NCI-H82 treated with DMSO at 0.1 percent for 48 hours (cell line): ENCODE measurements around the gene ADAMTS9.

Experiments
- DNase-seq: peaks from one replicate; lab custom pipeline; 2025; ENCODE audit not compliant: unreplicated experiment; lab: John Stamatoyannopoulos, UW

The ADAMTS9 gene

DNA sequence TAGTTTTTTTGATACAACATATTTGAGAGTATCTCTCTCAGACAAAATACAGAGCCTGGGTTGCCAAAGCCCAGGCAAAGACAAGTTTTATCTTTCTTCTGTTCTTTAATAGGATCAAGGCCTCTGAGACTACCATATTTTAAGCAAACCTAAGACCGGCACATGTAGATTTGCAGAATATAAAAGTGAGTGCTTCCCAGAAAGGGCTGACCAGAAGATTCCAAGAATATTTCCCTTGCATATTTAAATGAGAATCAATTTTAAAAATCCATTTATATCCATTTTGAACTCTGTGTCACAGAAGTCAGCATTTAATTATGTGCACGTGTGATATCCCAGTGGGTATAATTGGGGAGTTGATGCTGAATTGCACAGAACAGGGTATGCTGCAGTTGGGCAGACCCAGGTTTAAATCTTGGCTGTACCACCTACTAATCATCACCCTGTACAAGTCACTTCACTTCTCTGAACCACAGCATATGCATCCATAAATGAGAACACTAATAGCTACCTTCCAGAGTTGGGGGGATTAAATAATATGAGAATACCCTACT, 191.9 kb downstream of the ADAMTS9 start:
- no peak for DNase-seq

DNA sequence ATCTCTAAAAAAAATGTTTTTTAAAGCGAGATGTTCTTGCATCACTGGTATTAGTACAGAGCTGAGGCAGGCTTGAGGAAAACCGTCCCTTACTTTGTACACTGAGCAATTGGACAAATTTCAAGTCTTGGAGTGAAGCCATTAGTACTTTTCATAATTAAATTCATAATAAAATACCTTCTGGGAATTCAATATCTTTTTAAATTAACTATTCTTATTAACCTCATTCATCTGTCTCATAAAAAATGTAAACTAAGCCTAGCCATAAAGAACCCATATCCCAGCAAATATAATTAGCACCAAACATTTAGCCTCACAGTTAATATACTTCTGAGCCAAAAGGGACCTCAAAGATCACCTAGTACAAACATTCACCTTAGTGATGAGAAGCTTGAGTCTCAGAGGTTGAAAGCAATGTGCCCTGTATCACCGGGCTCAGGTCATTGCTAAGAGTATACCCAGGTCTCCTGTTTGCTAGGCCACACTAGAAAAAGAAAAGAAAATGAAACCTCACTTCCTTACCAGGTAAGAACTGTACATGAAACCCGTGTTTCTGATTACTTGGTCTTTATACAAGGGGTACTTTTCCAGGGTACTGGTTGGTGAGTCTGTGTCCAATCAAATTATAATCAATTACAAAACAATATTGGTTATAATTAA, 192.5 kb downstream of the ADAMTS9 start:
- DNase-seq, result no peak

DNA sequence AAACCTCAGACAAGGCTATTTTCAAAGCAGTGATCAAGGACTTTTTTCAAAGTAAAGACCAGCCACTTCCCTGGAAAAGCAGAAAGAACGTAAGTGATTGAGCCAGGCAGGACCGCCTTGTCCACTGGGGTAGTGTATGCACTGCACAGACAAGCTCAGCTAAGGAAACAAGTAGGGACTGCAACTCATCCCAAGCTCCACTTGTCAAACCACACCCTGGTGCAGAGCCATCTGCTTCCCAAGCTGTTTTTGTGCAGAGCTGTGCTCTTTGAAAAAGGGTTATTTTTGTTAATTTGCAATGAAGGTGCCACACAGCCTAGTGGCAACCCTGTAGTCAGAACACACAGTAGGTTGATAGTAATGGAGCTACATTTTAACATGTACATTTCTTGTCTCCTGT, 193.3 kb downstream of the ADAMTS9 start:
- DNase-seq, result no peak

DNA sequence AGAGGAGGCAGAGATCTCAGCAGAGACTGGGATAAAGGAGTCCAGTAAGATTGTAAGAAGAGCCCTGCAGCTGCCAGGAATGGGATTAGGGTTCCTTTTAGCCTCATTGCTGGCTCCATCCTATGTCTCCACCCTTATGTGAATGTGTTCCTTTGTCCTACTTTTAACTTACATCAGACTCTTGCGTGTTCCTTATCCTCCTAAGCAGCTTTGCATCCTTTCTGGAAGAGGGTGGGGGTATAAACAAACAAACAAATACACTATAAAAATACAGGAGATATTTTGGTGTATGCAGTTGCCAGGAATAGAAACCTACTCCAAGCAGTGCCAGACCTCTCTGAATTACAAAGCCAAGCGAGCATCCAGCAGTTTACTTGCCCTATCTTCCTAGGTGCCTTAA, 194.7 kb downstream of the ADAMTS9 start:
- DNase-seq, result peak; percentile 74

DNA sequence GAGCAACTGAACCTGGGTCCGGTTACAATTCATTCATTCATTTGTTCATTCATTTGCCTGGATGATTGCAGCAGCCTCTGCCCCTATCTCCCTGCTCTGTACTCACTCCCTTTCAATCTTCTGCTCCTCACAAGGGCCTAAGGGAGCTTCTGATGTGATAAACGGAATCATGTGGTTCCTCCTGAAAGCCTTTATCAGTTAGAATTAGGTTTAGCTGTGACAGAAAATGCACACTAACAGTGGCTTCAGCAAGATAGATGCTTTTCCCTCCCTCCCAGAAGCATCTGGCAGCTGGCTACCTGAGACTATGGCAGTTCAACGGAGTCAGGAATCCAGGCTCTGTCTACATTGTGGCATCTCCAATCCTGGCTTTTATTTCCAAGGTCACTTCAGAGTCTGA, 196.0 kb downstream of the ADAMTS9 start:
- DNase-seq, result no peak

DNA sequence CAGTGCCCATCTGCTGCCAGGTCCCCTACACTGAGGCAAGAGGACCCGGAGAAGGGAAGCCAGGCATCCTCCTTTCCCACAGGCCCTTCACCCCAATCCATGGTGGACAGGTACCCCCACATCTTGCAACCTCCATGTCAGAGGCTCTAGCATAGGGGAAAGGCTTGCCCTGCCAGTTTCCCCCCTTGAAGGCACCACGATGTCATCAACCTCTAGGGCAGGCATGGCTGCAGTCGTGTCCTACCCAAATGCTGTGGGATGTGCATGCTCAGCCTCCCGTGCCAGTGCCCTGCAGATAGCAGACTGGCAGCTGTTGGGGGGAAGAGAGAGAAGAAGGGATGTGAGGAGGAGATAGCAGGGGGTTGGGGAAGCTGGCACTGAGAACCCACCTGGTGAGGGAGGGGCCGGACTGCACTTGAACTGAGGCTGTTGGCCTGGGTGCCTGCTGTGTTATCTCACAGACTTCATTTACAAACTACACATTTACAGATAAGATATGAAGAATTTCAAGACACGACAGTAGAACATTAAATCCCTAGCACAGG, 197.5 kb downstream of the ADAMTS9 start:
- DNase-seq, result no peak

DNA sequence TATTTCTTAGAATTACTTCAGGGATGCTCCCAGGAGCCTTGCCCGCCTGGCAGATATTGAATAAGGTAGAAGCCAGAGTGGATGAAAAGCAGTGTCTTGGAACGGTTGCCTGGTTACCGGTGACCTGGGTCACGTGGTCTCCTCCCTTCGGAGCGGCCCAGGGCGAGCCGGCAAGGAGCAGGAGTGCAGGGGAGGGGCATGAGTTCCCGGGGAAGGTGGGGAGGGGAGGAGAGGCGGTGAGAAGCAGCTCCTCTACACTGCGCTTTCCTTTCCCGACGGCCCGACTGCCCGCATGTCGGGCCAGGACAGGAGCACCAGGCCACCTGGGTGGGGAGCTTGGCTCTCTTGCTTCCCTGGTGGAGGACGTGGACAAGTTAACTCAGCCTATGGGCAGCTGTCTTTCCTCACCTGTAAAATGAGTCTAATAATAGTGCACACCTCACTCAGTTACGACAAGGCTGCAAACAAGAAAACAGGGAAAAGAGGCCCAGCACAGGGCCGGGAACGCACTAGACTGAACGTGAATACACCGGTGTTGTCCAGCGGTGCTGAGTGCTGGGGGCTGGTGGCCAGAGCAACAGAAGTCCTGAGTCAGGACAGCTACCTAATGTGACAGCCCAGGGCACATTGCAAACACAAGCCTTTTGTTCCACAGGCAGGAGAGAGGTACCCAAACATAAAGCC, 198.3 kb downstream of the ADAMTS9 start:
- DNase-seq, result peak; percentile 42

DNA sequence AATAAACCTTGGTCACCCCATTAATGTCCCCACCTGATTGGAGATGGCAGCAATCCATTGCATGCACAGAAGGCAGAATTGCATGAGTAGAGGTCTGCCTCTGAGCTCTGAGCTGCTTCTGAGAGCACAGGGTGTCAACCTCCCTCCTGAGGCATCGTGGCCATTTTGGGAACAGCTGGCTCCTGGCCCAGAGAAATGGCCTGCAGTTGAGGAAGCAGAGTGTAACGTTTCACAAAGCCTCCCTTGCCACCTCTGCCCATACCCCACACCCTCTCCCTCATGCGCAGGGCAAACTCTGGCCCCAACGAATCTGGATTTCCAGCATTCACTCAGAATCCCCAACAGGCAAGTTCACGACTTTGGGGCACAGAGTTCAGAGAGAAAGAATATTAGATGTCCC, 198.9 kb downstream of the ADAMTS9 start:
- no peak for DNase-seq

DNA sequence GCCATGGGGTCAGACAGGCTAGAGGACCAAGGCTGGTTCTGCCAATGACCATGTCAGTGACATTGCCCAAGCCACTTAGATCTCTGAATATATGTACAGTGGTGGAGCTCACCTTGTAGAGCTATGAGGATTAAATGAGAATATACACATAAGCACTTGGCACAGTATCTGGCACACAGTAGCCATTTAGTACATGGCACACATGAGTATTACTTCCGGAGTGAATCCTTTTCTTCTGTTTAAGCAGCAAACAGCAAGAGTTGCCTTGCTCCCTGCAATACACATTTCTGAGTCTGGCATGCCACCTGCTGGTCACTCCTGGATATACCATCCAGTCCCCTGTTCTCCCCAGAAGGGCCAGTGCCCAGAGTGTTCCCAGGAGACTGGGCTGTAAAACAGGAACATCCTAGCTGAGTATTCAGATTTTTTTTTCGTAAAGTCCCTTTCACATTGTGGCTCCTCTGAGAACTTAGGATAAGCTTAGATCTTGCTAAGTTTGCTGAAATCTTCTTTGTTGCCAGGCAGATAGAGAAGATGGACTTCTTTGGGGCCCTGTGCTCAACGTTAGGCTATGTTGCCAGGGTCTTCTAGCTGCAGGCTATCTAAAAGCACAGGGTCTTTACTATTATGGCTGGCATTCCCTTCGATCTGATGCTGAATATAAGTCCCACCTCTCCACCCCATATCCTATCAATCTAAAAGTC, 203.4 kb downstream of the ADAMTS9 start:
- peak; percentile 51 for DNase-seq

DNA sequence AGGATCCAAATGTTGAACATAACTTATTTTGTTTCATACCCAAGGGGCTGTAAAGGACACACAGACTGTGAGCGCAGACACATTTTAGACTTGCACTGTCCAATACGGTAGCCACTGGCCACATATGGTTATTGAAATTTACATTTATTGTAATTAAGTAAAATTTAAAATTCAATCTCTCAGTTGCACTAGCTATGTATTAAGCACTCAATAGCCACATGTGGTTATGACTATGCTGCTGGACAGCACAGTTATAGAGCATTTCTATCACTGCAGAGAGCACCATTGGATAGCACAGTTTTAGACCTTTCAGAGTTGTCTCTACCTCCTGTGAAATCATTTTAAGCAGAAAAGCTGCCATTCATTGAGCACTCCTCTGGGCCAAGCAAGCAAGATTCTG, 204.3 kb downstream of the ADAMTS9 start:
- DNase-seq, result no peak

DNA sequence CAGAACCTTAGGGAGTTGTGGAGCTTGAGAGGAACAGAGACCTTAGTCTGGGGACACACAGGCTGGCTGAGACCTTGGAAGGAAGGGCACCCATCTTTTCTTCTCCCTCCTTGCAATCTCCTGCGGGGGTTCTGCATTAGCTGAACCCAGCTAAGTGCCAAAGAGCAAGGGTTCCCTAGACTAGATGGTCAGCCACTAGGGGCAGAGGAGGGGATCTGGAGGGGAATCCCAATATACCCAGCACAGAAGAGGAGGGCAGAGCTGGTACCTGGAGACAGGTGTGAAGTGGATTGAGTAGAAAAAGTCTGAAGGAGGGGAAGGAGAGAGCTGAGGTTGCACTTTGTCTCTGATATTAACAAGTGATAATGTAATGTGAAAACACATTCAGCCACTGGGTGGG, 212.8 kb downstream of the ADAMTS9 start:
- DNase-seq, result no peak

DNA sequence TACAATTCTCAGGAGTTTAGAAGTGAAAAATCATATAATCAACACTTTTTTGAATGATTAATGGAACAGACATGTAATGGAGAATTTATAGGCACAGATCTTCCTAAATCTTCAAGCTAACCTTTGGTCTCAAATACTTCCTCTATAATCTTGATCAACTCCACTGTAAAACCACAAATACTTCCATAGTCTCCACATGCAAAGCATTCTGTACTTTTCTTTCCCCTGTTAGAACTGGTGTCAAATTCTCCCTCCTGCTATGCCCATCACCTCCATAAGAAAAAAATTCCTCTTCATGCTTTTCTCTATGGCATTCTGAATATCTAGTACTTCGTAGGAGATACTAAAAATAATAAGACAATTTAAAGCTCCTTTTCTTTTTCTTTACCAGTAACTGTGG, 214.3 kb downstream of the ADAMTS9 start:
- DNase-seq, result no peak

DNA sequence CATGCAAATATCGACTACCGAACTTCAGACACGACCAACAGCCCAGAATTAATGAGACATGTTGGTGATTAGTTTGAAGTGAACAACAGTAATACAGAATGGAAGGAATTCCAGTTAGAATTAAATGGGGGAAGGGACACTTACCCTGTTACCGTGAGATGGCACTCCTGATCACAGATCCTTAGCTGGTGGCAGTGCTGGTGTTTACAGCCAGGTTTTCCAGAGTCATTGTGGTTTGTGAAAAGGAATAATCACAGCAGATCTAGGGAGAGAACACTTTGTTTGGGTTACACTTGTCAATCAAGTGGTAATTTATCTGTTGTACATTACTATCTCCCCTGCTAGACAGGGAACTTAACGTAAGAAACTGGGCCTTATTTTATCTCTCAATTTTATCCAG, 217.4 kb downstream of the ADAMTS9 start:
- no peak for DNase-seq

DNA sequence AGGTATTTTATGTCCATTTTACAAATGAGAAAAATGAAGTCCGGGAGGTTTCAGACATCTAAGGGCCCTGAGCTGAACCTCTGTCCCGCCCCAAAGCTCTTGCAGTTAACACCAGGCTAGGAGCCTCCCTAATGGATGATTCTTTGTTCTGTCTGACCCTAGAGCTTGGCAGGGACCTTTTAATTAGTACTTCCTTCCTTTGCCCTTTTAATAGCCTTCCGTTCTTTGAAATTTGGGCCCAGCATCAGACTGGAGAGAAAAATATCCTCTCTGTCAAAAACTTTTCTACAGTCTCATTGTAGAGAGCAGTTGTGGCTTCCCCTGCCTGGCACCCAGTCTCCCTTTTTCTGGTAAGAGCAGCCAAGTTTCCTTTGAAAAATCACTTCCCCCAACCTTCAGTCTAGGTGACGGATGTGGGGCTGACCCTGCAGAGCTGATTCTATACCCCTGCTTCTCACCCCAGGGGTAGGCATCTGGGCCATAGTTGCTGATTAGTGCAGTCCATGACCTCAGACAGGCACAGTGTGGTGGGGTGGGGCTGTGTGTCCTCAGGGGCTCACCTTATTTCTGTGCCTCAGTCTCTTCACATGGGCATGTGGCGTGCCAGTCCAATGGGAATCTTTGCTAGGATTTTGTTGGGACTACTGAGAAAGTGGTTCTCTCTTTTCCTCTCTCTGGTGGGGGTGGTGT, 220.4 kb downstream of the ADAMTS9 start:
- no peak for DNase-seq
